A549 (cell line): ENCODE results near the gene CEP72. TPM values are rescaled to one million over a fixed set of nuclear protein-coding genes. Genes with fewer than 3 reads are reported as not detected.

Source experiments
- ATAC-seq, 2 experiments: fragments of 200-7000 bp in 1 of 2; fragments of >200 bp in 1 of 2; cut with Nextera tagmentation in 1 of 2; cut with Tn5 transposase in 1 of 2; 3 replicates each; pipeline versions ENCODE4 v1.8.0 to v1.9.1; 2018 to 2020; ENCODE audit warnings: mild to moderate bottlenecking in 1 of 2, moderate library complexity in 1 of 2
- CTCF ChIA-PET: fragments of 300-600 bp; sonication (Branson Sonifier 250); formaldehyde crosslinking; extraction: SDS; loops from one replicate; lab custom pipeline; 2021; ENCODE audit warnings: antibody characterized with exemption, inconsistent platforms; lab: Yijun Ruan, JAX
- POLR2A ChIA-PET: fragments of 350-600 bp; formaldehyde crosslinking; extraction: SDS; loops from one replicate; lab custom pipeline; 2021; ENCODE audit warnings: antibody characterized with exemption, inconsistent platforms; lab: Yijun Ruan, JAX
- DNase-seq, 2 experiments: peaks; one replicate each; pipeline versions ENCODE4 v3.0.0 to v3.0.0-alpha.2; 2011 to 2016; ENCODE audit warnings: low read depth in 1 of 2, low spot score in 1 of 2
- FAIRE-seq: peaks from 2 replicates; lab custom pipeline; 2011; peaks lifted over from hg19 to GRCh38; lab: Jason Lieb, UNC
- H3K27ac ChIP-seq, 2 experiments: fragments of >200 bp; sonication (Bioruptor Twin); formaldehyde crosslinking; 3 replicates each; pipeline ENCODE4 v1.5.1; 2016 to 2017
- H3K4me1 ChIP-seq: fragments of >200 bp; sonication (Bioruptor Twin); formaldehyde crosslinking; 3 replicates; pipeline ENCODE4 v1.6.1; 2016
- H3K4me2 ChIP-seq: fragments of >200 bp; sonication (Bioruptor Twin); formaldehyde crosslinking; 3 replicates; pipeline ENCODE4 v1.6.1; 2016
- H3K4me3 ChIP-seq: fragments of >200 bp; sonication (Bioruptor Twin); formaldehyde crosslinking; 3 replicates; pipeline ENCODE4 v1.5.1; 2016
- H3K9me3 ChIP-seq: fragments of >200 bp; sonication (Bioruptor Twin); formaldehyde crosslinking; 3 replicates; pipeline ENCODE4 v1.6.1; 2016
- BCL3 ChIP-seq: fragments of >200 bp; sonication (Bioruptor Twin); formaldehyde crosslinking; IDR thresholded peaks from 3 replicates; pipeline ENCODE4 v1.6.1; 2016
- BHLHE40 ChIP-seq: IDR thresholded peaks from 2 replicates; pipeline ENCODE4 v1.6.1; 2012; ENCODE audit warnings: low read depth, low read length, inconsistent platforms
- CBX2 ChIP-seq: fragments of 200-600 bp; sonication (generic); IDR thresholded peaks from 2 replicates; pipeline ENCODE4 v1.6.1; 2016; ENCODE audit warnings: low read depth, mild to moderate bottlenecking, borderline replicate concordance
- CEBPB ChIP-seq, 2 experiments: fragments of >200 bp in 1 of 2; sonication (Bioruptor Twin) in 1 of 2; formaldehyde crosslinking in 1 of 2; IDR thresholded peaks; 2 replicates each; pipeline ENCODE4 v1.6.1; 2012 to 2016
- CHD2 ChIP-seq: fragments of 150-350 bp; IDR thresholded peaks from 2 replicates; pipeline ENCODE4 v1.6.1; 2014; ENCODE audit warnings: low read length; ENCODE audit not compliant: partially characterized antibody
- CHD4 ChIP-seq: fragments of 200-600 bp; sonication (generic); IDR thresholded peaks from 2 replicates; pipeline ENCODE4 v1.6.1; 2016; ENCODE audit warnings: antibody characterized with exemption, mild to moderate bottlenecking, borderline replicate concordance
- CTCF ChIP-seq: fragments of >200 bp; sonication (Bioruptor Twin); formaldehyde crosslinking; IDR thresholded peaks from 3 replicates; pipeline ENCODE4 v1.5.1; 2016
- EHF ChIP-seq: fragments of 250-450 bp; sonication (Bioruptor Pico); IDR thresholded peaks from 2 replicates; pipeline ENCODE4 v1.5.0; 2020; ENCODE audit warnings: mild to moderate bottlenecking
- EHMT2 ChIP-seq: fragments of 200-600 bp; sonication (generic); IDR thresholded peaks from 2 replicates; pipeline ENCODE4 v1.6.1; 2016; ENCODE audit warnings: antibody characterized with exemption, low read depth, mild to moderate bottlenecking, moderate library complexity
- ELK1 ChIP-seq: fragments of 150-350 bp; IDR thresholded peaks from 2 replicates; pipeline ENCODE4 v1.6.1; 2014; ENCODE audit warnings: low read depth, mild to moderate bottlenecking, low read length
- EP300 ChIP-seq, 2 experiments: fragments of >200 bp; sonication (Bioruptor Twin); formaldehyde crosslinking; IDR thresholded peaks; 2 replicates in 1 of 2; 3 replicates in 1 of 2; pipeline ENCODE4 v1.6.1; 2016 to 2017
- ESRRA ChIP-seq: fragments of 150-350 bp; IDR thresholded peaks from 2 replicates; pipeline ENCODE4 v1.6.1; 2014; ENCODE audit warnings: mild to moderate bottlenecking, low read length, borderline replicate concordance
- FOXS1 ChIP-seq: fragments of 250-450 bp; sonication (Bioruptor Pico); IDR thresholded peaks from 2 replicates; pipeline ENCODE4 v1.5.0; 2020; ENCODE audit warnings: mild to moderate bottlenecking, moderate library complexity
- GATA3 ChIP-seq: IDR thresholded peaks from 2 replicates; pipeline ENCODE4 v1.6.1; 2012; ENCODE audit warnings: borderline replicate concordance
- HEYL ChIP-seq: fragments of 250-450 bp; sonication (Bioruptor Pico); IDR thresholded peaks from 2 replicates; pipeline ENCODE4 v1.8.0; 2021; ENCODE audit warnings: mild to moderate bottlenecking, moderate library complexity
- JUNB ChIP-seq: fragments of >200 bp; sonication (Bioruptor Twin); formaldehyde crosslinking; IDR thresholded peaks from 2 replicates; pipeline ENCODE4 v1.6.1; 2016
- KDM5A ChIP-seq: fragments of 200-600 bp; sonication (generic); IDR thresholded peaks from 2 replicates; pipeline ENCODE4 v1.6.1; 2016; ENCODE audit warnings: antibody characterized with exemption, mild to moderate bottlenecking
- MYC ChIP-seq: IDR thresholded peaks from 2 replicates; pipeline ENCODE4 v1.6.1; 2012; ENCODE audit warnings: mild to moderate bottlenecking, inconsistent platforms, low read length, improper control_type of control experiment, borderline replicate concordance
- NFE2L2 ChIP-seq: fragments of 150-350 bp; conservative IDR thresholded peaks from 2 replicates; pipeline ENCODE4 v1.6.1; 2014; ENCODE audit warnings: low read length
- NPAS2 ChIP-seq: fragments of 250-450 bp; sonication (Bioruptor Pico); IDR thresholded peaks from 2 replicates; pipeline ENCODE4 v1.8.0; 2022; ENCODE audit warnings: mild to moderate bottlenecking, moderate library complexity, borderline replicate concordance
- POLR2AphosphoS2 ChIP-seq: conservative IDR thresholded peaks from 2 replicates; pipeline ENCODE4 v1.6.1; 2012; ENCODE audit warnings: low read length, improper control_type of control experiment, inconsistent platforms
- RFX5 ChIP-seq: fragments of 450-650 bp; IDR thresholded peaks from 2 replicates; pipeline ENCODE4 v1.7.1; 2014; ENCODE audit warnings: antibody characterized with exemption, mild to moderate bottlenecking, moderate library complexity
- SMC3 ChIP-seq: fragments of >200 bp; sonication (Bioruptor Twin); formaldehyde crosslinking; IDR thresholded peaks from 3 replicates; pipeline ENCODE4 v1.6.1; 2018; ENCODE audit warnings: inconsistent platforms
- SREBF2 ChIP-seq: fragments of 450-650 bp; IDR thresholded peaks from 2 replicates; pipeline ENCODE4 v1.6.1; 2014; ENCODE audit warnings: mild to moderate bottlenecking, moderate library complexity
- TP53 ChIP-seq: fragments of 250-450 bp; sonication (Bioruptor Pico); IDR thresholded peaks from 2 replicates; pipeline ENCODE4 v1.5.0; 2021; ENCODE audit warnings: mild to moderate bottlenecking, moderate library complexity
- USF2 ChIP-seq: fragments of 450-650 bp; IDR thresholded peaks from 2 replicates; pipeline ENCODE4 v1.6.1; 2014; ENCODE audit warnings: antibody characterized with exemption
- ZC3H11A ChIP-seq: fragments of 450-650 bp; IDR thresholded peaks from 2 replicates; pipeline ENCODE4 v1.6.1; 2014; ENCODE audit warnings: antibody characterized with exemption, mild to moderate bottlenecking
- ZFP36 ChIP-seq: fragments of 450-650 bp; IDR thresholded peaks from 2 replicates; pipeline ENCODE4 v1.6.1; 2014; ENCODE audit warnings: borderline replicate concordance; ENCODE audit not compliant: partially characterized antibody
- WGBS: methylation state at CpG from one replicate; pipeline ENCODE4 v1.1.6; 2017; ENCODE audit errors: missing lambda C conversion rate; 5-methylcytosine and 5-hydroxymethylcytosine counted together
- polyA plus RNA-seq, 4 experiments: library from polyadenylated mRNA; depleted of rRNA in 3 of 4; stranded (reverse); fragments of >200 nt; fragmentation: RNase III in 1 of 4; extraction: RNeasy Plus Mini Kit Qiagen cat#74134 plus additional on column Dnase treatment in 1 of 4; gene quantifications; 2 replicates in 3 of 4; 3 replicates in 1 of 4; pipeline ENCODE4 v1.2.3, GENCODE V29; 2011 to 2017

The CEP72 gene
- polyA plus RNA-seq, 2 of the 4 experiments (the other 2 are of a cell fraction), result 10.8 to 11.1 TPM

- H3K4me3 ChIP-seq, result no peak overlapping the region
- DNase-seq (no peak), ATAC-seq (no peak)
- ChIA-PET CTCF (no interaction called here), POLR2A (no interaction called here)
- 38% methylated on average over 23 of the region's 24 CpGs for WGBS
- H3K9me3 ChIP-seq, result no peaks in the 10 kb centered on the region; the same call in 2 of the 3 replicates
- H3K27ac ChIP-seq, result no peak overlapping the region
- H3K4me1 ChIP-seq, result no peaks in the 10 kb centered on the region
- TF ChIP-seq HEYL (CRISPR knock-in tag), result no peak
- no peak for TF ChIP-seq TP53
- no peak for TF ChIP-seq GATA3
- TF ChIP-seq NPAS2 (CRISPR knock-in tag), result no peak
- no peak for TF ChIP-seq CHD4
- no peak for TF ChIP-seq USF2
- TF ChIP-seq SREBF2, result no peak
- no peak for TF ChIP-seq BCL3
- no peak for TF ChIP-seq RFX5
- TF ChIP-seq EHMT2, result no peak
- no peak for TF ChIP-seq ZFP36
- TF ChIP-seq CBX2, result no peak
- no peak for TF ChIP-seq FOXS1 (CRISPR knock-in tag)
- TF ChIP-seq KDM5A, result no peak
- TF ChIP-seq CTCF, result no peak
- no peak for TF ChIP-seq JUNB
- no peak for TF ChIP-seq EHF (CRISPR knock-in tag)
- TF ChIP-seq, all 56 proteins: peak for 0
- no peak overlapping the region for H3K4me2 ChIP-seq
- FAIRE-seq, result no peak
These were observed 29.1 kb upstream of the CEP72 start for GRCh38 chr5:582936-583635.

GRCh38 chr5:583645-584044, 28.5 kb upstream of the CEP72 start:
- Histone ChIP-seq H3K4me2 (no peak overlapping the region), H3K9me3 (no peaks in the 10 kb centered on the region), H3K4me3 (no peak overlapping the region), H3K4me1 (no peaks in the 10 kb centered on the region), H3K27ac (no peak overlapping the region)
- ChIA-PET POLR2A (no interaction called here), CTCF (no interaction called here)
- ATAC-seq, result no peak
- no peak for DNase-seq
- 7% methylated on average over 1 of the region's 2 CpGs for WGBS
- TF ChIP-seq KDM5A (no peak), BHLHE40 (no peak), POLR2AphosphoS2 (no peak), CEBPB (IDR thresholded peaks at IDR 0.05) (no peak), RFX5 (no peak)
- TF ChIP-seq, all 56 proteins: peak for 0
- no peak for FAIRE-seq

GRCh38 chr5:584216-584615, 27.9 kb upstream of the CEP72 start:
- no peak overlapping the region for H3K4me3 ChIP-seq
- no peaks in the 10 kb centered on the region for H3K9me3 ChIP-seq
- no peak overlapping the region for H3K4me2 ChIP-seq
- DNase-seq, result no peak
- H3K4me1 ChIP-seq, result no peaks in the 10 kb centered on the region
- ChIA-PET CTCF (no interaction called here), POLR2A (no interaction called here)
- no peak for ATAC-seq
- FAIRE-seq, result no peak
- H3K27ac ChIP-seq, result no peak overlapping the region
- WGBS, result 18% methylated on average over 2 of the region's 2 CpGs
- TF ChIP-seq CEBPB (IDR thresholded peaks at IDR 0.05) (no peak), NPAS2 (CRISPR knock-in tag) (no peak), EHMT2 (no peak), SMC3 (no peak), ZFP36 (no peak), ZC3H11A (no peak), EHF (CRISPR knock-in tag) (no peak), EP300 (IDR thresholded peaks at IDR 0.05) (no peak), ESRRA (no peak), NFE2L2 (no peak), MYC (no peak), KDM5A (no peak), JUNB (no peak), ELK1 (no peak), FOXS1 (CRISPR knock-in tag) (no peak), CHD2 (no peak), BCL3 (no peak)
